ENCODE results near the gene SGIP1.

Gene SGIP1

GRCh38 chr1:66613187-66613586, 79.2 kb downstream of the SGIP1 start:
- no peak for TF ChIP-seq CTCF (conservative IDR thresholded peaks at IDR 0.05; ENCODE audit: low read depth, low read length)
- no peak overlapping the region for H3K4me3 ChIP-seq (ENCODE audit: low read length)
- DNase-seq (ENCODE audit: low read depth) = no peak

GRCh38 chr1:66617362-66618184, 83.6 kb downstream of the SGIP1 start:
- no peak overlapping the region for H3K4me3 ChIP-seq (ENCODE audit: low read length)
- DNase-seq (ENCODE audit: low read depth) = peak; percentile 58
- TF ChIP-seq CTCF (conservative IDR thresholded peaks at IDR 0.05; ENCODE audit: low read depth, low read length) = no peak

- no peak for TF ChIP-seq CTCF (conservative IDR thresholded peaks at IDR 0.05; ENCODE audit: low read depth, low read length)
- H3K4me3 ChIP-seq (ENCODE audit: low read length) = no peak overlapping the region
- no peak for DNase-seq (ENCODE audit: low read depth)
These were observed 84.4 kb downstream of the SGIP1 start for GRCh38 chr1:66618390-66618789.

DNA sequence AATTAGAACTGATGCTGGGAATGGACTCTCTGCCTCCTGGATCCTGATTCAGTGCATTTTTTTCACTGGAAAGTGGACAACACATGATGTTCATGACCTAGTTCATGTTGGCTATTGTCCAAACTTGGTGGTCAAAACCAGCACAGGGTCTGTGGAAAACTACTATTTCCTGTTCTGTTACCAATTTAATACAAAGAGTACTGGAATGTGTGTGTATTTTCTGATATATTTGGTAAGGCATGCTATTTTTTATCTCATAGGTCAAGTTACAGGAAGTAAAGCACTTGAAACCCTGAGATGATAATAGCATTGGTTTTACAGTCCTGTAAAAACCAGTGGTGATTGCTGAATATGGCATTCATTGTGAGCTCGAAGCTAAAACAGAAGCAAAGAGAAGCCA, 89.9 kb downstream of the SGIP1 start:
- no peak for DNase-seq (ENCODE audit: low read depth)
- no peak overlapping the region for H3K4me3 ChIP-seq (ENCODE audit: low read length)
- TF ChIP-seq CTCF (conservative IDR thresholded peaks at IDR 0.05; ENCODE audit: low read depth, low read length) = no peak

DNA sequence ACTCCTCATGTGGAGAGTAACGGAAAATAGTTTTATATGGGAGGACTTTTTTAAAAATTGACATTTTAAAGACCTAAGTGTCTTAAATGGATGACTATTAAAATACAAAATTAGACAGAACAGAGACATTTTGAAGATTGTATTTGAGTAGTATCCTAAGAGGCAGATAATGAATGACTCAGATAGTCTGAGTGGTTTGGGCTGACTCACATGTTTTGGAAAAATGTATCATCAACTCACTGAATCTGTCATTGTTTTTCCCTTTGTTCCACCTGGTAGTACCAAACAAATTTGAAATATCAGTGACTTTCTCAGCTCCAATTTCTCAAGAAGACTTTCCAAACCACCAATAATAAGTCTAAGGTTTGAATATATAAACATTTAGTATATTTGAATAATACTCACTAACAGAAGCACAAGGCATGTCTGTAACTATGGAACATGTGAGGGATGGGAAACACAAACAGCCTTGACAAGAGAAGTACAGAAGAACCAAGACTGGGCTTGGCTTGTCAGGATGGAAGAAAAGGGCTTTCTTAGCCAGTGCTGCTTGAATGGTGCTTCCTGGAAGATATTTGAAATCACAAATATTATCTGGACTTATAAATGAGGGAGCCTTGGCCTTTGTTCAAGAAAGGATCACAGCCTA, 90.6 kb downstream of the SGIP1 start:
- no peak overlapping the region for H3K4me3 ChIP-seq (ENCODE audit: low read length)
- no peak for TF ChIP-seq CTCF (conservative IDR thresholded peaks at IDR 0.05; ENCODE audit: low read depth, low read length)
- DNase-seq (ENCODE audit: low read depth) = no peak

DNA sequence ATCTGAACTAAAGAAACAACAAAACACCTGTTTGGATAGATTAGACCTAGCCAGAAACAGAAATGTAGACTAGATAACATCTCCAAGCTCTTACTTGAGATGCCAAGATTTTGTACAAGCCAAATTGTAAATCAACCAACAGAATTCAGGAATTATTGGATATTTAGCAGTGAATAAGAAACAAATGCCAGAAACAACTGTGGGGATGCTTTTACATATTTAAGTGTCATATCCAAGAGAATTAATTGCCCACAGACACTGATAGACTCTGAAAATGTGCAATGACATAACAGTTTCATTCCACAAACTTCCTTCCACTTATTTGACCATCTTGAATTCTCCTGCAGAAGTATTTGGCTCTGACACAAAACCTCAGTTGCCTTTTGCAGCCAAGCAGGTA, 92.3 kb downstream of the SGIP1 start:
- H3K4me3 ChIP-seq (ENCODE audit: low read length) = no peak overlapping the region
- no peak for TF ChIP-seq CTCF (conservative IDR thresholded peaks at IDR 0.05; ENCODE audit: low read depth, low read length)
- DNase-seq (ENCODE audit: low read depth) = no peak

DNA sequence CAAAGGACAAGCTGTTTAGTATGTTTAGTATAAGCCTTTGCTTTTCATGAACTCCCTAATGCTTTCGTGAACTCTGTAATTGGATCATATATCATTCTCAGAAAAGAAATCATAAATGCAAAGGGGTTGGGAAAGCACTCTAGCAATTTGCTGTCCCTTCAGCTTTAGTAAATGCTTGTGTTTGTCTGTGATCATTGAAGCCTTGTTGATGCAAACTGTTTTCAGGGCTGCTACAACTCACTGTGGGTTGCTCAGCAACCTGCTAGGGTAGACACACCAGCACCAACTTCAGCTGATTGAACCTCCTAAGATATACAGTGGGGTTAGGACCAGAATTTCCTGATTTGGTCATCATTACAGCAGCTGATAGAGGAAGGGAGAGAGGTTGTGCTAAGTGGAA, 95.0 kb downstream of the SGIP1 start:
- TF ChIP-seq CTCF (conservative IDR thresholded peaks at IDR 0.05; ENCODE audit: low read depth, low read length) = no peak
- DNase-seq (ENCODE audit: low read depth) = no peak
- H3K4me3 ChIP-seq (ENCODE audit: low read length) = no peak overlapping the region

All from retinal pigment epithelial cell (primary cell).